Astrocyte (in vitro differentiated cells and primary cell): ENCODE measurements around the gene UBE2J2. TPM values are rescaled to one million over a fixed set of nuclear protein-coding genes. Genes with fewer than 3 reads are reported as not detected.

Experiments used
- DNase-seq: peaks from one replicate; pipeline ENCODE4 v3.0.0-alpha.2; 2010; ENCODE audit warnings: low read depth
- FAIRE-seq: peaks from 2 replicates; lab custom pipeline; 2011; peaks lifted over from hg19 to GRCh38; lab: Jason Lieb, UNC
- H2AFZ ChIP-seq: 2 replicates; pipeline ENCODE4 v1.6.0; 2012; ENCODE audit warnings: low read depth, low read length, inconsistent platforms
- H3K27ac ChIP-seq: 2 replicates; pipeline ENCODE4 v1.5.1; 2011; ENCODE audit warnings: low read depth, low read length, inconsistent platforms
- H3K27me3 ChIP-seq: 2 replicates; pipeline ENCODE4 v1.6.0; 2011; ENCODE audit warnings: low read length, inconsistent platforms; ENCODE audit not compliant: insufficient read depth
- H3K36me3 ChIP-seq: 2 replicates; pipeline ENCODE4 v1.5.1; 2011; ENCODE audit warnings: low read length, inconsistent platforms; ENCODE audit not compliant: insufficient read depth
- H3K4me1 ChIP-seq: 2 replicates; pipeline ENCODE4 v1.5.1; 2011; ENCODE audit warnings: low read length, inconsistent platforms; ENCODE audit not compliant: insufficient read depth
- H3K4me2 ChIP-seq: 2 replicates; pipeline ENCODE4 v1.6.0; 2012; ENCODE audit warnings: low read length, inconsistent platforms
- H3K4me3 ChIP-seq: 2 replicates; pipeline ENCODE4 v1.5.1; 2011; ENCODE audit warnings: low read depth, mild to moderate bottlenecking, low read length, inconsistent platforms; ENCODE audit not compliant: insufficient read depth
- H3K79me2 ChIP-seq: 2 replicates; pipeline ENCODE4 v1.6.0; 2012; ENCODE audit warnings: mild to moderate bottlenecking, low read length, inconsistent platforms; ENCODE audit not compliant: insufficient read depth
- H3K9ac ChIP-seq: 2 replicates; pipeline ENCODE4 v1.6.0; 2012; ENCODE audit warnings: mild to moderate bottlenecking, low read length, inconsistent platforms
- H3K9me3 ChIP-seq: 2 replicates; pipeline ENCODE4 v1.5.1; 2012; ENCODE audit warnings: low read depth, mild to moderate bottlenecking, low read length, inconsistent platforms; ENCODE audit not compliant: insufficient read depth
- H4K20me1 ChIP-seq: 2 replicates; pipeline ENCODE4 v1.6.0; 2012; ENCODE audit warnings: low read length, inconsistent platforms; ENCODE audit not compliant: insufficient read depth
- H3K27ac Mint-ChIP-seq: one replicate; pipeline ENCODE4 v1.8.0; 2021; ENCODE audit warnings: mild to moderate bottlenecking, mixed read lengths; ENCODE audit not compliant: unreplicated experiment
- H3K27me3 Mint-ChIP-seq: one replicate; pipeline ENCODE4 v1.8.0; 2021; ENCODE audit warnings: low read depth, mixed read lengths; ENCODE audit not compliant: unreplicated experiment
- H3K36me3 Mint-ChIP-seq: one replicate; pipeline ENCODE4 v1.8.0; 2021; ENCODE audit warnings: low read depth, mixed read lengths; ENCODE audit not compliant: unreplicated experiment
- H3K4me1 Mint-ChIP-seq: one replicate; pipeline ENCODE4 v1.8.0; 2021; ENCODE audit warnings: low read depth, mixed read lengths; ENCODE audit not compliant: unreplicated experiment
- H3K4me3 Mint-ChIP-seq: one replicate; pipeline ENCODE4 v1.8.0; 2021; ENCODE audit warnings: mild to moderate bottlenecking, moderate library complexity, mixed read lengths; ENCODE audit not compliant: unreplicated experiment
- H3K9me3 Mint-ChIP-seq: one replicate; pipeline ENCODE4 v1.8.0; 2021; ENCODE audit warnings: mild to moderate bottlenecking, mixed read lengths; ENCODE audit not compliant: unreplicated experiment
- CTCF ChIP-seq: IDR thresholded peaks from 2 replicates; pipeline ENCODE4 v1.5.1; 2011; ENCODE audit warnings: low read depth, mild to moderate bottlenecking, inconsistent platforms, low read length, moderate library complexity; ENCODE audit not compliant: insufficient read depth
- EZH2 ChIP-seq: IDR thresholded peaks from 2 replicates; pipeline ENCODE4 v1.6.1; 2012; ENCODE audit warnings: mild to moderate bottlenecking, low read length, inconsistent platforms; ENCODE audit not compliant: insufficient read depth
- total RNA-seq: library from RNA; stranded (reverse); gene quantifications from 2 replicates; pipeline ENCODE4 v1.2.1, GENCODE V29; 2021

UBE2J2 gene
- total RNA-seq, 1 donor from 2014 or later, result 67.4 TPM

GRCh38 chr1:1290238-1290731 is 16.6 kb upstream of the UBE2J2 start:
- H3K27me3 ChIP-seq, result no peaks in the 10 kb centered on the region
- H2AFZ ChIP-seq, result no peak overlapping the region
- no peaks in the 10 kb centered on the region for H3K9me3 Mint-ChIP-seq
- H3K4me1 ChIP-seq, result no peaks in the 10 kb centered on the region
- no peaks in the 10 kb centered on the region for H3K36me3 Mint-ChIP-seq
- FAIRE-seq, result no peak
- no peak overlapping the region for H3K27ac Mint-ChIP-seq
- H3K4me1 Mint-ChIP-seq, result no peaks in the 10 kb centered on the region
- H3K4me3 ChIP-seq, result no peak overlapping the region
- H3K4me3 Mint-ChIP-seq, result no peak overlapping the region
- H3K27ac ChIP-seq, result no peak overlapping the region
- no peak overlapping the region for H3K4me2 ChIP-seq
- no peaks in the 10 kb centered on the region for H3K9me3 ChIP-seq
- H3K36me3 ChIP-seq, result no peaks in the 10 kb centered on the region
- DNase-seq, result no peak
- H3K27me3 Mint-ChIP-seq, result peaks cover 2% of the 10 kb centered on the region
- H4K20me1 ChIP-seq, result peaks cover 8% of the 10 kb centered on the region
- peak; percentile 26 for TF ChIP-seq CTCF
- TF ChIP-seq EZH2, result no peak
- H3K9ac ChIP-seq, result no peak overlapping the region
- H3K79me2 ChIP-seq, result no peaks in the 10 kb centered on the region

- Histone ChIP-seq H3K27me3 (no peaks in the 10 kb centered on the region), H3K79me2 (no peaks in the 10 kb centered on the region), H3K36me3 (no peaks in the 10 kb centered on the region), H3K4me1 (peaks cover under 1% of the 10 kb centered on the region), H3K27ac (no peak overlapping the region), H3K9ac (no peak overlapping the region), H3K4me2 (no peak overlapping the region), H3K4me3 (no peak overlapping the region), H4K20me1 (peaks cover 4% of the 10 kb centered on the region), H2AFZ (no peak overlapping the region), H3K9me3 (no peaks in the 10 kb centered on the region)
- H3K36me3 Mint-ChIP-seq, result no peaks in the 10 kb centered on the region
- H3K4me3 Mint-ChIP-seq, result no peak overlapping the region
- FAIRE-seq, result no peak
- no peak for DNase-seq
- peaks cover 2% of the 10 kb centered on the region for H3K27me3 Mint-ChIP-seq
- no peaks in the 10 kb centered on the region for H3K4me1 Mint-ChIP-seq
- no peak overlapping the region for H3K27ac Mint-ChIP-seq
- TF ChIP-seq CTCF (no peak), EZH2 (no peak)
- H3K9me3 Mint-ChIP-seq, result no peaks in the 10 kb centered on the region
Observed at GRCh38 chr1:1287288-1288110, 13.8 kb upstream of the UBE2J2 start.
